Measurements from ENCODE around the gene PET100.

PET100 gene

GRCh38 chr19:7645163-7645562 lies 15.6 kb downstream of the PET100 start:
- TF ChIP-seq ZNF274 (IDR thresholded peaks at IDR 0.05; ENCODE audit: low read depth, low read length) = no peak
- no peak overlapping the region for H3K4me3 ChIP-seq (ENCODE audit: low read length)

GRCh38 chr19:7645656-7646425 lies 16.2 kb downstream of the PET100 start:
- no peak overlapping the region for H3K4me3 ChIP-seq (ENCODE audit: low read length)
- TF ChIP-seq ZNF274 (IDR thresholded peaks at IDR 0.05; ENCODE audit: low read depth, low read length) = no peak

- TF ChIP-seq ZNF274 (IDR thresholded peaks at IDR 0.05; ENCODE audit: low read depth, low read length) = no peak
- H3K4me3 ChIP-seq (ENCODE audit: low read length) = no peak overlapping the region
Measured at GRCh38 chr19:7646426-7646700, 16.8 kb downstream of the PET100 start.

GRCh38 chr19:7647156-7647555 lies 17.6 kb downstream of the PET100 start:
- no peak for TF ChIP-seq ZNF274 (IDR thresholded peaks at IDR 0.05; ENCODE audit: low read depth, low read length)
- H3K4me3 ChIP-seq (ENCODE audit: low read length) = no peak overlapping the region

- no peak overlapping the region for H3K4me3 ChIP-seq (ENCODE audit: low read length)
- TF ChIP-seq ZNF274 (IDR thresholded peaks at IDR 0.05; ENCODE audit: low read depth, low read length) = no peak
Measured at GRCh38 chr19:7648265-7649014, 18.8 kb downstream of the PET100 start.

GRCh38 chr19:7650148-7650547 lies 20.6 kb downstream of the PET100 start:
- TF ChIP-seq ZNF274 (IDR thresholded peaks at IDR 0.05; ENCODE audit: low read depth, low read length) = no peak
- no peak overlapping the region for H3K4me3 ChIP-seq (ENCODE audit: low read length)

- no peak for TF ChIP-seq ZNF274 (IDR thresholded peaks at IDR 0.05; ENCODE audit: low read depth, low read length)
- H3K4me3 ChIP-seq (ENCODE audit: low read length) = peak overlapping the region; percentile 21; the same call in 1 of the 2 replicates
Measured at GRCh38 chr19:7652061-7652641, 22.6 kb downstream of the PET100 start.

GRCh38 chr19:7654401-7654800 lies 24.8 kb downstream of the PET100 start:
- TF ChIP-seq ZNF274 (IDR thresholded peaks at IDR 0.05; ENCODE audit: low read depth, low read length) = no peak
- H3K4me3 ChIP-seq (ENCODE audit: low read length) = no peak overlapping the region

- no peak for TF ChIP-seq ZNF274 (IDR thresholded peaks at IDR 0.05; ENCODE audit: low read depth, low read length)
Measured at GRCh38 chr19:7655581-7655980, 26.0 kb downstream of the PET100 start.

GRCh38 chr19:7657131-7657751 lies 27.6 kb downstream of the PET100 start:
- H3K4me3 ChIP-seq (ENCODE audit: low read length) = no peak overlapping the region
- no peak for TF ChIP-seq ZNF274 (IDR thresholded peaks at IDR 0.05; ENCODE audit: low read depth, low read length)

More at GRCh38 chr19:7655581-7655980, 26.0 kb downstream of the PET100 start:
- H3K4me3 ChIP-seq (ENCODE audit: low read length) = no peak overlapping the region

GRCh38 chr19:7658219-7658686 lies 28.7 kb downstream of the PET100 start:
- no peak for TF ChIP-seq ZNF274 (IDR thresholded peaks at IDR 0.05; ENCODE audit: low read depth, low read length)
- peak overlapping the region; percentile 1; the same call in 1 of the 2 replicates for H3K4me3 ChIP-seq (ENCODE audit: low read length)

GRCh38 chr19:7661744-7662538 lies 32.3 kb downstream of the PET100 start:
- no peak overlapping the region for H3K4me3 ChIP-seq (ENCODE audit: low read length)
- no peak for TF ChIP-seq ZNF274 (IDR thresholded peaks at IDR 0.05; ENCODE audit: low read depth, low read length)

- no peak overlapping the region for H3K4me3 ChIP-seq (ENCODE audit: low read length)
- TF ChIP-seq ZNF274 (IDR thresholded peaks at IDR 0.05; ENCODE audit: low read depth, low read length) = no peak
Measured at GRCh38 chr19:7662657-7663056, 33.1 kb downstream of the PET100 start.

- no peak for TF ChIP-seq ZNF274 (IDR thresholded peaks at IDR 0.05; ENCODE audit: low read depth, low read length)
- H3K4me3 ChIP-seq (ENCODE audit: low read length) = no peak overlapping the region
Measured at GRCh38 chr19:7663706-7664105, 34.1 kb downstream of the PET100 start.

All from GM08714 (cell line).